Adrenal gland (tissue), 5 donors: ENCODE results near the gene TSKU.

ENCODE experiments used
- POLR2A ChIP-seq, 2 donors: fragments of 450-650 bp; IDR thresholded peaks; one replicate each; pipeline ENCODE4 v1.6.1; 2017; ENCODE audit warnings: antibody characterized with exemption in 2 of 2, mild to moderate bottlenecking in 2 of 2, moderate library complexity in 1 of 2
- TF ChIP-seq, protein P1 (sequence below), 6 experiments: fragments of 450-650 bp in 4 of 6; fragments of 200-600 bp in 2 of 6; sonication (generic) in 1 of 6; IDR thresholded peaks; 1 replicate in 5 of 6; 2 replicates in 1 of 6; pipeline versions ENCODE4 v1.5.1 to v1.8.0; 2016 to 2021; ENCODE audit warnings: antibody characterized with exemption in 6 of 6, mild to moderate bottlenecking in 2 of 6, moderate library complexity in 1 of 6
- donor health status: DM: no; HTN: no; CAD: no.

DNA sequence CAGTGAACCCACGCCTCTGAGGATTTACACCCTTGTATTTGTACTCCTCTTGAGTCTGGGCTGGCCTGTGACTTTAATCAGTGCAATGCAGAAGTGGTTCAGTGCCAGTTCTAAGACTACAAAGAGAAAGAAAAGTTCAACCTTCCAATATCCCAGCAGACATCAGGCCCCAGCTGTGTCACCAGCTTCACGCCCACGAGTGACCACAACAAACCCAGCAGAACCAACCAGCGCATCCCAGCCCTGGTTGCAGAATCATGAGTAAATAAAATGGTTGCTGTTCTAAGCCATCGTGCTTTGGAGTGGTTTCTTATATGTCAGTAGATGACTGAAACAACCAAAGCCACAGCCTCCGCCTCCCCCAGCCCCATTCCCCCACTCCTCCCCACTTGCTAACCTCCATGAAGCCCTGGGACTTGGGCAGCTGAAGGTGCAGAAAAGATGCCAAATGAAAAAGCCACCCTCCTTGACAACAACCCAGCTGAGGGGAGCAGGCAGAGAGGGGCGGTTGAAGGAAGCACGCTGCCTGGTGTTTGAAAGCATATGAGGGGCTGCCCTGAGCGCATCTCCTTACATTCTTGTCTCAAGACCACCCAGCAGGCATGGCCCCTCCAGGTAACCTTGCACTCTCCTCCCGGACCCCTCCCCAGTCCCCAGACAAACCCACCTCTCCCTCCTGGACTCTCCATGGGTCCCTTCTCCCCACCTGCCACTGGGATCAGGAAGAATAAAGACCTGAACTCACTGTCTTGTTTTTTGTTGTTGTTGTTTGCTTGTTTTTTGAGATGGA lies 20.9 kb downstream of the TSKU start:
- TF ChIP-seq POLR2A (IDR thresholded peaks at IDR 0.05): no peak
- TF ChIP-seq, protein P1, sequence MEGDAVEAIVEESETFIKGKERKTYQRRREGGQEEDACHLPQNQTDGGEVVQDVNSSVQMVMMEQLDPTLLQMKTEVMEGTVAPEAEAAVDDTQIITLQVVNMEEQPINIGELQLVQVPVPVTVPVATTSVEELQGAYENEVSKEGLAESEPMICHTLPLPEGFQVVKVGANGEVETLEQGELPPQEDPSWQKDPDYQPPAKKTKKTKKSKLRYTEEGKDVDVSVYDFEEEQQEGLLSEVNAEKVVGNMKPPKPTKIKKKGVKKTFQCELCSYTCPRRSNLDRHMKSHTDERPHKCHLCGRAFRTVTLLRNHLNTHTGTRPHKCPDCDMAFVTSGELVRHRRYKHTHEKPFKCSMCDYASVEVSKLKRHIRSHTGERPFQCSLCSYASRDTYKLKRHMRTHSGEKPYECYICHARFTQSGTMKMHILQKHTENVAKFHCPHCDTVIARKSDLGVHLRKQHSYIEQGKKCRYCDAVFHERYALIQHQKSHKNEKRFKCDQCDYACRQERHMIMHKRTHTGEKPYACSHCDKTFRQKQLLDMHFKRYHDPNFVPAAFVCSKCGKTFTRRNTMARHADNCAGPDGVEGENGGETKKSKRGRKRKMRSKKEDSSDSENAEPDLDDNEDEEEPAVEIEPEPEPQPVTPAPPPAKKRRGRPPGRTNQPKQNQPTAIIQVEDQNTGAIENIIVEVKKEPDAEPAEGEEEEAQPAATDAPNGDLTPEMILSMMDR (IDR thresholded peaks at IDR 0.05): no peak
